ENCODE results near the gene SNAPC4.

DNA sequence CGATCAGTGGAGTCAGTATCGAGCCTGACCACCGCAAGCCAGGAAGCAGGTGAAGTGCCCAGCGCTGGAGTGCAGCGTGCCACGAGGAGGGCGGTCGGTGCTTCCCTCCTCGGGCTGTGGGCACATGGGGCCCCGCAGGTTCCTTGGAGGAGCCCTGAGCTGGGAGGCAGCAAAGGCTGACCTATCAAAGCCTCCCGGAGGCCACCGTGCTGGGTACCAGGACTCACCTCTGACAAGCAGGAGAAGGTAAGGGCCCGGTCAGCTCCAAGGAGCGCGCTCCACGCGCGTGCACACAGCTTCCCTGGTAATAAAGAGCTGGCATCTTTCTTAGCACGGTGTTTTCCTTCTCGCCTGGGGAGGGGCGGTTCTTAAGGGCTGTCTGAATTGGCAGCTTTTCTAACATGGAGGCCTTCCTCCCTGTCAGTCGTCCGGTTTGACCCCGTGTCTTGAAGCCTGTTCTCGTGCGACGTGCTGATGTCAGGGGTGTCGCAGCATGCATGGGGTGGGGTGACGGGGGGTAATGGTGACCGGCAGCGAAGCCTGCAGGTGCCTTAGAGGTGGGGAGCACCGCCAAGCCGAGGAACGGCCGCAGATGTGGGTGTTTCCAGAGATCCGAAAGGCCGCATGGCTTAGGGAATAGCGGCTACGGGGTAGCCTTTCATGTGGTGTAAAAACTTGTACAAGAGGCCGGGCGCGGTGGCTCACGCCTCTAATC is 23.6 kb upstream of the SNAPC4 start:
- no peak for TF ChIP-seq NFIC (IDR thresholded peaks at IDR 0.05)
- no peak for TF ChIP-seq CEBPB (IDR thresholded peaks at IDR 0.05)
- TF ChIP-seq TCF12 (IDR thresholded peaks at IDR 0.05; ENCODE audit: low read depth), result no peak
- no peak for TF ChIP-seq EGR1 (IDR thresholded peaks at IDR 0.05)
- no peak for TF ChIP-seq ZBTB7A (IDR thresholded peaks at IDR 0.05; ENCODE audit: low read depth)
- no peak for TF ChIP-seq YY1 (IDR thresholded peaks at IDR 0.05; ENCODE audit: low read depth)
- no peak for TF ChIP-seq TEAD4 (IDR thresholded peaks at IDR 0.05)
- no peak for TF ChIP-seq EP300 (IDR thresholded peaks at IDR 0.05; ENCODE audit: borderline replicate concordance)
- TF ChIP-seq, protein P1, sequence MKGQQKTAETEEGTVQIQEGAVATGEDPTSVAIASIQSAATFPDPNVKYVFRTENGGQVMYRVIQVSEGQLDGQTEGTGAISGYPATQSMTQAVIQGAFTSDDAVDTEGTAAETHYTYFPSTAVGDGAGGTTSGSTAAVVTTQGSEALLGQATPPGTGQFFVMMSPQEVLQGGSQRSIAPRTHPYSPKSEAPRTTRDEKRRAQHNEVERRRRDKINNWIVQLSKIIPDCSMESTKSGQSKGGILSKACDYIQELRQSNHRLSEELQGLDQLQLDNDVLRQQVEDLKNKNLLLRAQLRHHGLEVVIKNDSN (IDR thresholded peaks at IDR 0.05), result no peak
- TF ChIP-seq REST (IDR thresholded peaks at IDR 0.05; ENCODE audit: low read depth), result no peak
- TF ChIP-seq TAF1 (IDR thresholded peaks at IDR 0.05; ENCODE audit: low read depth), result no peak
